Endothelial cell of umbilical vein (primary cell): ENCODE measurements around the gene GGTLC2. TPM values are rescaled to one million over a fixed set of nuclear protein-coding genes. Genes with fewer than 3 reads are reported as not detected.

Experiments used
- BruUV-seq: library from RNA; stranded (reverse); fragments of 400-500 nt; replicated peaks from 2 replicates; lab custom pipeline; 2021; lab: Mats Ljungman, UMichigan
- CTCF ChIA-PET: fragments of 300-600, 350-600 bp; sonication (Branson Sonifier 250); formaldehyde crosslinking; loops from one replicate; lab custom pipeline; 2021; ENCODE audit warnings: antibody characterized with exemption, inconsistent platforms; lab: Charles Lee
- POLR2A ChIA-PET: fragments of 300-600, 350-600 bp; sonication (Branson Sonifier 250); formaldehyde crosslinking; loops from one replicate; lab custom pipeline; 2021; ENCODE audit warnings: antibody characterized with exemption, inconsistent platforms; lab: Charles Lee
- DNase-seq: peaks from one replicate; pipeline ENCODE4 v3.0.0-alpha.2; 2011; ENCODE audit warnings: low read depth, low spot score
- FAIRE-seq: peaks from 2 replicates; lab custom pipeline; 2011; peaks lifted over from hg19 to GRCh38; lab: Jason Lieb, UNC
- H2AFZ ChIP-seq: 2 replicates; pipeline ENCODE4 v1.6.0; 2012; ENCODE audit warnings: low read depth, low read length, control low read depth, inconsistent platforms
- H3K27ac ChIP-seq: 2 replicates; pipeline ENCODE4 v1.5.1; 2011; ENCODE audit warnings: low read depth, mild to moderate bottlenecking, control low read depth, low read length, moderate library complexity; ENCODE audit not compliant: insufficient read depth
- H3K27me3 ChIP-seq, 2 experiments: 2 replicates each; pipeline versions ENCODE4 v1.6.0 to v1.6.1; 2011; ENCODE audit warnings: low read length in 2 of 2, mixed read lengths in 1 of 2; ENCODE audit not compliant: control insufficient read depth in 2 of 2, insufficient read depth in 2 of 2
- H3K36me3 ChIP-seq, 2 experiments: 2 replicates in 1 of 2; 3 replicates in 1 of 2; pipeline ENCODE4 v1.5.1; 2011; ENCODE audit warnings: low read length in 2 of 2, mild to moderate bottlenecking in 1 of 2, moderate library complexity in 1 of 2; ENCODE audit not compliant: control insufficient read depth in 2 of 2, insufficient read depth in 2 of 2; ENCODE audit errors: extremely low read depth in 1 of 2
- H3K4me1 ChIP-seq: 3 replicates; pipeline ENCODE4 v1.5.1; 2011; ENCODE audit warnings: mild to moderate bottlenecking, low read length; ENCODE audit not compliant: control insufficient read depth, insufficient read depth; ENCODE audit errors: extremely low read depth
- H3K4me2 ChIP-seq: 2 replicates; pipeline ENCODE4 v1.6.1; 2011; ENCODE audit warnings: low read length, control low read depth, mixed read lengths; ENCODE audit not compliant: insufficient read depth
- H3K4me3 ChIP-seq, 3 experiments: fragments of 200-600 bp in 1 of 3; sonication (generic), shearing (Covaris generic) in 1 of 3; replicated peaks in 1 of 3; 2 replicates each; pipeline ENCODE4 v1.5.1; 2011 to 2016; ENCODE audit warnings: control low read depth in 3 of 3, low read length in 3 of 3, mild to moderate bottlenecking in 2 of 3, inconsistent platforms in 1 of 3, low read depth in 1 of 3, moderate library complexity in 1 of 3; ENCODE audit not compliant: insufficient read depth in 1 of 3
- H3K79me2 ChIP-seq: 2 replicates; pipeline ENCODE4 v1.6.0; 2012; ENCODE audit warnings: low read length, inconsistent platforms; ENCODE audit not compliant: control insufficient read depth, insufficient read depth
- H3K9ac ChIP-seq: replicated peaks from 2 replicates; pipeline ENCODE3; 2011; ENCODE audit warnings: low read length, control low read depth; ENCODE audit not compliant: insufficient read depth; ENCODE audit errors: extremely low read depth
- H3K9me1 ChIP-seq: replicated peaks from 3 replicates; pipeline ENCODE4 v1.6.0; 2011; ENCODE audit warnings: mild to moderate bottlenecking, low read length; ENCODE audit not compliant: control insufficient read depth, insufficient read depth; ENCODE audit errors: extremely low read depth
- H3K9me3 ChIP-seq: replicated peaks from 2 replicates; pipeline ENCODE4 v1.5.1; 2012; ENCODE audit warnings: low read length, inconsistent platforms; ENCODE audit not compliant: control insufficient read depth, insufficient read depth
- H4K20me1 ChIP-seq: replicated peaks from 2 replicates; pipeline ENCODE3; 2011; ENCODE audit warnings: mild to moderate bottlenecking, low read length; ENCODE audit not compliant: control insufficient read depth, insufficient read depth; ENCODE audit errors: extremely low read depth
- CTCF ChIP-seq, 2 donors: IDR thresholded peaks; 1 replicate in 1 of 2; 2 replicates in 1 of 2; pipeline ENCODE4 v1.5.1; 2011; ENCODE audit warnings: low read length in 2 of 2, mild to moderate bottlenecking in 2 of 2, moderate library complexity in 2 of 2, control low read depth in 1 of 2, inconsistent platforms in 1 of 2, low read depth in 1 of 2; ENCODE audit not compliant: insufficient read depth in 1 of 2; ENCODE audit errors: extremely low read depth in 1 of 2
- EZH2 ChIP-seq: IDR thresholded peaks from 2 replicates; pipeline ENCODE4 v1.6.1; 2012; ENCODE audit warnings: borderline replicate concordance, low read depth, mild to moderate bottlenecking, moderate library complexity, low read length, inconsistent platforms; ENCODE audit not compliant: severe bottlenecking
- FOS ChIP-seq: IDR thresholded peaks from 2 replicates; pipeline ENCODE4 v1.6.1; 2011; ENCODE audit warnings: mild to moderate bottlenecking, low read length, moderate library complexity, borderline replicate concordance; ENCODE audit not compliant: insufficient read depth
- GATA2 ChIP-seq: IDR thresholded peaks from 2 replicates; pipeline ENCODE4 v1.7.0; 2011; ENCODE audit warnings: low read depth, mild to moderate bottlenecking, moderate library complexity, mixed read lengths, low read length; ENCODE audit not compliant: insufficient read length, insufficient read depth
- JUN ChIP-seq: IDR thresholded peaks from 2 replicates; pipeline ENCODE4 v1.6.1; 2011; ENCODE audit warnings: borderline replicate concordance, low read depth; ENCODE audit not compliant: insufficient read length, insufficient read depth
- MAX ChIP-seq: IDR thresholded peaks from 2 replicates; pipeline ENCODE4 v1.6.1; 2011; ENCODE audit not compliant: insufficient read depth, insufficient read length
- MYC ChIP-seq: IDR thresholded peaks from one replicate; pipeline ENCODE4 v1.6.1; 2011; ENCODE audit warnings: mild to moderate bottlenecking, low read depth, low read length
- POLR2A ChIP-seq: IDR thresholded peaks from 2 replicates; pipeline ENCODE4 v1.6.1; 2012; ENCODE audit warnings: low read depth, mild to moderate bottlenecking, control low read depth, low read length
- POLR2AphosphoS5 ChIP-seq: IDR thresholded peaks from 2 replicates; pipeline ENCODE4 v1.6.1; 2012; ENCODE audit warnings: low read depth, mild to moderate bottlenecking, control low read depth, low read length, moderate library complexity; ENCODE audit not compliant: insufficient read depth
- dilution Hi-C: fragments of 300-500 bp; cut with MboI; formaldehyde crosslinking; loops from one replicate; pipeline ENCODE4 v1.15.0; 2019; ENCODE audit warnings: low sequenced_read_pairs; ENCODE audit not compliant: extremely low pct_ligation_motif_present
- intact Hi-C: fragments of 100-400 bp; cut with micrococcal nuclease; formaldehyde crosslinking; loops from one replicate; pipeline ENCODE4 v1.10.0; 2022
- polyA plus RNA-seq, 4 experiments: library from polyadenylated mRNA; depleted of rRNA in 3 of 4; stranded (reverse) in 3 of 4; unstranded in 1 of 4; fragments of >200 nt; gene quantifications; 2 replicates each; pipeline versions ENCODE4 v1.2.1 to v1.2.3, GENCODE V29; 2011 to 2012; ENCODE audit warnings: missing spikeins in 1 of 4
- total RNA-seq: library from RNA; stranded (reverse); gene quantifications from 2 replicates; pipeline ENCODE4 v1.2.3, GENCODE V29; 2021

The GGTLC2 gene
- total and polyA plus RNA-seq, 2 donors (not counting 3 experiments of a cell fraction or from before 2014, with no cell fraction given): not detected

- H3K9me3 ChIP-seq: no peaks in the 10 kb centered on the region
- peaks cover 0 to 4% of the 10 kb centered on the region in 2 experiments for H3K27me3 ChIP-seq
- no peaks in the 10 kb centered on the region for H3K4me1 ChIP-seq
- H3K36me3 ChIP-seq: no peaks in the 10 kb centered on the region
- H3K4me2 ChIP-seq: no peak overlapping the region
- no peaks in the 10 kb centered on the region for H3K79me2 ChIP-seq
- dilution Hi-C loops: no loop called here
- no peak for TF ChIP-seq EZH2
- no peak for TF ChIP-seq MYC
- TF ChIP-seq POLR2A: no peak
- no peak for TF ChIP-seq JUN
- no peak for TF ChIP-seq GATA2
- TF ChIP-seq MAX: no peak
- no peak for TF ChIP-seq CTCF (IDR thresholded peaks at IDR 0.05; ENCODE audit: extremely low read depth in 1 of 2, insufficient read depth in 1 of 2, low read depth in 1 of 2, low read length in 2 of 2)
- TF ChIP-seq POLR2AphosphoS5: no peak
- no peak for TF ChIP-seq FOS
- H3K9ac ChIP-seq: no peak overlapping the region
- ChIA-PET CTCF (no interaction called here), POLR2A (no interaction called here)
- no peaks in the 10 kb centered on the region for H4K20me1 ChIP-seq
- FAIRE-seq (no peak), DNase-seq (no peak)
- no peaks in the 10 kb centered on the region for H3K9me1 ChIP-seq
- no peak overlapping the region for H3K4me3 ChIP-seq
- no peak overlapping the region for H2AFZ ChIP-seq
- intact Hi-C loops: no loop called here
- no peak overlapping the region for H3K27ac ChIP-seq
- BruUV-seq: no TSS peak
Observed at GRCh38 chr22:22609291-22609690, 35.1 kb upstream of the GGTLC2 start.
